ENCODE data around the gene C16orf74. TPM values are rescaled to one million over a fixed set of nuclear protein-coding genes. Genes with fewer than 3 reads are reported as not detected.

C16orf74 gene
- total RNA-seq, 1 donor from 2014 or later = 0.64 TPM

GRCh38 chr16:85688586-85689284 lies 62.2 kb downstream of the C16orf74 start, which contains the start of gene GINS2:
TSS of gene GINS2 (minus strand) at chr16:85688954. CDS start at chr16:85688898, 56 bp downstream.
- DNase-seq (ENCODE audit: low spot score) = peak; percentile 89
- Mint-ChIP-seq H3K36me3 (ENCODE audit: low read depth, unreplicated experiment) (no peaks in the 10 kb centered on the region), H3K4me3 (ENCODE audit: unreplicated experiment) (peak within 1 kb of the TSS; percentile 51), H3K4me1 (ENCODE audit: unreplicated experiment) (no peaks in the 10 kb centered on the region), H3K27me3 (ENCODE audit: unreplicated experiment) (peaks cover 4% of the 10 kb centered on the region), H3K27ac (ENCODE audit: unreplicated experiment) (no peak within 1 kb of the TSS), H3K9me3 (ENCODE audit: unreplicated experiment) (no peaks in the 10 kb centered on the region)
- no peak for TF ChIP-seq CTCF (IDR thresholded peaks at IDR 0.05; ENCODE audit: unreplicated experiment)

GRCh38 chr16:85687651-85688471 lies 63.0 kb downstream of the C16orf74 start:
- no peak for TF ChIP-seq CTCF (IDR thresholded peaks at IDR 0.05; ENCODE audit: unreplicated experiment)

GRCh38 chr16:85686912-85687591 lies 63.8 kb downstream of the C16orf74 start:
- DNase-seq (ENCODE audit: low spot score) = no peak
- H3K36me3 Mint-ChIP-seq (ENCODE audit: low read depth, unreplicated experiment) = no peaks in the 10 kb centered on the region
- H3K4me3 Mint-ChIP-seq (ENCODE audit: unreplicated experiment) = peak overlapping the region; percentile 71
- H3K27ac Mint-ChIP-seq (ENCODE audit: unreplicated experiment) = no peak overlapping the region
- H3K4me1 Mint-ChIP-seq (ENCODE audit: unreplicated experiment) = peaks cover 4% of the 10 kb centered on the region
- H3K9me3 Mint-ChIP-seq (ENCODE audit: unreplicated experiment) = no peaks in the 10 kb centered on the region
- TF ChIP-seq CTCF (IDR thresholded peaks at IDR 0.05; ENCODE audit: unreplicated experiment) = no peak
- H3K27me3 Mint-ChIP-seq (ENCODE audit: unreplicated experiment) = peaks cover 4% of the 10 kb centered on the region

More at GRCh38 chr16:85687651-85688471, 63.0 kb downstream of the C16orf74 start:
- Mint-ChIP-seq H3K27ac (ENCODE audit: unreplicated experiment) (no peak overlapping the region), H3K36me3 (ENCODE audit: low read depth, unreplicated experiment) (no peaks in the 10 kb centered on the region), H3K27me3 (ENCODE audit: unreplicated experiment) (peaks cover 4% of the 10 kb centered on the region), H3K4me1 (ENCODE audit: unreplicated experiment) (peaks cover 4% of the 10 kb centered on the region), H3K4me3 (ENCODE audit: unreplicated experiment) (peak overlapping the region; percentile 71), H3K9me3 (ENCODE audit: unreplicated experiment) (no peaks in the 10 kb centered on the region)
- DNase-seq (ENCODE audit: low spot score) = no peak

GRCh38 chr16:85685251-85685650 lies 65.6 kb downstream of the C16orf74 start:
- Mint-ChIP-seq H3K27ac (ENCODE audit: unreplicated experiment) (no peak overlapping the region), H3K4me3 (ENCODE audit: unreplicated experiment) (no peak overlapping the region), H3K36me3 (ENCODE audit: low read depth, unreplicated experiment) (no peaks in the 10 kb centered on the region), H3K4me1 (ENCODE audit: unreplicated experiment) (peaks cover 13% of the 10 kb centered on the region), H3K27me3 (ENCODE audit: unreplicated experiment) (peaks cover 4% of the 10 kb centered on the region), H3K9me3 (ENCODE audit: unreplicated experiment) (no peaks in the 10 kb centered on the region)
- no peak for TF ChIP-seq CTCF (IDR thresholded peaks at IDR 0.05; ENCODE audit: unreplicated experiment)
- DNase-seq (ENCODE audit: low spot score) = no peak

All from endothelial cell (in vitro differentiated cells).